Hepatic stellate cell (primary cell): ENCODE data around the gene FBLN1.
A peak's percentile ranks its signal among the peaks of the same experiment; 100 is the strongest.
"Not testable (repeated sequence)": the region's sequence is repeated elsewhere in the genome, so short reads cannot be mapped to it uniquely, and the experiment has no call there.

ENCODE experiments used
- DNase-seq: peaks from one replicate; pipeline ENCODE4 v3.0.0; 2011; ENCODE audit warnings: low spot score

FBLN1 gene, protein sequence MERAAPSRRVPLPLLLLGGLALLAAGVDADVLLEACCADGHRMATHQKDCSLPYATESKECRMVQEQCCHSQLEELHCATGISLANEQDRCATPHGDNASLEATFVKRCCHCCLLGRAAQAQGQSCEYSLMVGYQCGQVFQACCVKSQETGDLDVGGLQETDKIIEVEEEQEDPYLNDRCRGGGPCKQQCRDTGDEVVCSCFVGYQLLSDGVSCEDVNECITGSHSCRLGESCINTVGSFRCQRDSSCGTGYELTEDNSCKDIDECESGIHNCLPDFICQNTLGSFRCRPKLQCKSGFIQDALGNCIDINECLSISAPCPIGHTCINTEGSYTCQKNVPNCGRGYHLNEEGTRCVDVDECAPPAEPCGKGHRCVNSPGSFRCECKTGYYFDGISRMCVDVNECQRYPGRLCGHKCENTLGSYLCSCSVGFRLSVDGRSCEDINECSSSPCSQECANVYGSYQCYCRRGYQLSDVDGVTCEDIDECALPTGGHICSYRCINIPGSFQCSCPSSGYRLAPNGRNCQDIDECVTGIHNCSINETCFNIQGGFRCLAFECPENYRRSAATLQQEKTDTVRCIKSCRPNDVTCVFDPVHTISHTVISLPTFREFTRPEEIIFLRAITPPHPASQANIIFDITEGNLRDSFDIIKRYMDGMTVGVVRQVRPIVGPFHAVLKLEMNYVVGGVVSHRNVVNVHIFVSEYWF

DNA sequence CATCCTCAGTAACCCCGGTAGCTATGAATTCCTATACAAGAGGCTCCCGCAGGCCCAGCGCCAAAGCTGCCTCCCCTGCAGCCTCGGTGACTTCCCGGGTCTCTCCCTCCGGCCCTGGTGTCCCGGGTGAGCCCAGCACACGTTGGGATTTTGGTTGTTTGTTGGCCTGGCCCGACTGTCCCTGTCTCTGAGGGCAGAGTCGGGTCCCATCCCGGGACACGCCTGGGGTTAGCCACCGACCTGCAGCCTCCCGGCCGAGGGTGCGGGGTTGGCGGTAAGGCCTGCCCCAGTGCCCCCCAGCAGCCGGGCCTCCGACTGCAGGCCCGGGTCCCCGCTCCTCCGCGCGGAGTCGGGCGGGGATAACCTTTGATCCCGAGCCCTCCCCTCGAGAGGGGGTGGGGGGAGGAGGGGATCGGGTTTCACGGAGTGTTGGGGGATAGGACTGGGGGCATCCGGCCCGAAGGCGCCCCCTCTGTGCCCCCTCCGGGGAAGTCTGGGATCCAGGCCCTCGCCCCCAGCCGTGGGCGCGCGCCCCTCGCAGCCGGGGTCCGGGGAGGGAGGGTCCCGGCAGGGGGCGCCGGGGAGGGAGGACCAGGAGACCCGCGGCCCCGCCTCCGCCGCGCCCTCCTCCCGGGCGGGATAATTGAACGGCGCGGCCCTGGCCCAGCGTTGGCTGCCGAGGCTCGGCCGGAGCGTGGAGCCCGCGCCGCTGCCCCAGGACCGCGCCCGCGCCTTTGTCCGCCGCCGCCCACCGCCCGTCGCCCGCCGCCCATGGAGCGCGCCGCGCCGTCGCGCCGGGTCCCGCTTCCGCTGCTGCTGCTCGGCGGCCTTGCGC lies at the start of gene FBLN1:
Gene FBLN1 (plus strand): TSS at position 669 of the 835 bp plus-strand sequence. CDS start 103 bp downstream, at position 772.
- peak; percentile 17 for DNase-seq

GRCh38 chr22:45453764-45454163 lies 48.9 kb upstream of the FBLN1 start:
- DNase-seq: no peak

DNA sequence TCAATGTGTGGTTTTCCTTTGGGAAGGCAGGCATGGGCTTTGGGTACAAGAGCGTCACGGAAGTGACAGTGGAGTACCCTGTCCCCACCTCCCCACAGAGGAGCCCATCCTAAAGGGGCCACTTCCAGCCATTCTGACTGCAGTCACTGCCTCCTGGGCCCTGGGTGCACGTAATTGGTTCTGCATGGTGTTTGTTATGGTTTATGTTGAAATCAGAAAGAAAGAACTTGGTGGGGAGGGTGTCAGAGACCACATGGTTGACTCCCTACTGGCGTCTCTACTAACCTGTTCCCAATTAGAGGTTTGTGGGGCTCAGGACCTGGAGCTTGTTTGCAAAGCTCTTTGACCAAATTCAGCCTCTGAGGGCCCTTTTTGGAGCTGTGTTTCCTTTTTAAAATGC lies 48.4 kb upstream of the FBLN1 start:
- DNase-seq: no peak

- no peak for DNase-seq
Measured at GRCh38 chr22:45455212-45455611, 47.5 kb upstream of the FBLN1 start.

- DNase-seq: no peak
Measured at GRCh38 chr22:45455621-45456020, 47.1 kb upstream of the FBLN1 start.

DNA sequence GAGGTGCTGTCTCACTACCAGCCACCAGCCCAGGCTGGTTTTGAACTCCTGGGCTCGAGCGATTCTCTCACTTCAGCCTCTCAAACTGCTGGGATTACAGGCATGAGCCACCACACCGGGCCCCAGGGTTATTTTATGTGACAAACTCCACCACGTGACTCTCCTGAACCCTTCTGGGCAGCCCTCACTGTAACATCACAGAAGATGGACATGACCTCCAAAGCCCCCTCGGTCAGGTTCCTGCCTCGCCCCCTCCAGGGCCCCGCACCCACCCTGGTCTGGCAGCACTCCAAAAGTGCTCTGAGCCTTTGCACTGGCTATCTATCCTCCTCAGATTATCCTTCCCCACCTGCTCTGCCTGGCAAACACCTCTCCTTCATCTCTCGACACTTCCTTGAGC lies 45.9 kb upstream of the FBLN1 start:
- DNase-seq: no peak

GRCh38 chr22:45458532-45458931 lies 44.2 kb upstream of the FBLN1 start:
- no peak for DNase-seq

GRCh38 chr22:45459235-45459634 lies 43.4 kb upstream of the FBLN1 start:
- DNase-seq: no peak

- peak; percentile 32 for DNase-seq
Measured at GRCh38 chr22:45460288-45461109, 42.2 kb upstream of the FBLN1 start.

DNA sequence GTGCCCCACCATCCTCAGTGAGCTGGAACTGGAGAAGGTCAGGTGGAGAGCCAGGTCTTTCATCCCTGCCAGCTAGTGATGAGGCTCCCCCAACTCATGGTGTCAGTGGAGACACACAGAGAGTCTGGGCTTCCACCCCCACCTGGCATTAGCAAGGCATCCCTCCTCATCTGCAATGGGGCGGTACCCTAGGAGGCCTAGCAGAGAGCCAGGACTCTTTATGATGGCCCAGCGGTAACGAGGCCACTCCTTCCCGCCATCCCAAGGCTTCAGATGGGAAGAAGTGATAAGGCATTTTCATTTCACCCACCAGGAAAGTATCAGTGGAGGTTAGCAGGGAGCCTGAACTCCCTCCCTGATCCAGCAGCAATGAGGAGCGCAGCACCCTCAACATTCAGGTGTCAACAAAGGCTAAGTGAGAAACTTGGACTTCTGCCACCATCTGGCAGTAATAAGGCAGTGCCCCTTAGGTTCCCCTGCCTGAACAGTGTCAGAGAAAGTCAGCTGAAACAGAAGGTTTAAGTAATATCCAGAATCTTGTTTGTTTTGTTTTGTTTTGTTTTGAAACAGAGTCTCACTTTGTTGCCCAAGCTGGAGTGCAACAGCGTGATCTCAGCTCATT lies 40.5 kb upstream of the FBLN1 start:
- DNase-seq: no peak

DNA sequence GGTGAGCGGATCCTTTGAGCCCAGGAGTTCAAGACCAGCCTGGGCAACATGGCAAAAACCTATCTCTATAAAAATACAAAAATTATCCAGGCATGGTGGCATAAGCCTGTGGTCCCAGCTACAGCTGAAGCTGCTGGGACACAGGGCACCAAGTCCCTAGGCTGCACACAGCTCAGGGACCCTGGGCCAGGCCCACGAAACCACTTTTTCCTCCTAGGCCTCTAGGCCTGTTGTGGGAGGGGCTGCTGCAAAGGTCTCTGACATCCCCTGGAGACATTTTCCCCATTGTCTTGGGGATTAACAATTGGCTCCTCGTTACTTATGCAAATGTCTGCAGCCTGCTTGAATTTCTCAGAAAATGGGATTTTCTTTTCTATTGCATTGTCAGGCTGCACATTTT lies 39.0 kb upstream of the FBLN1 start:
- DNase-seq: not testable (repeated sequence)

DNA sequence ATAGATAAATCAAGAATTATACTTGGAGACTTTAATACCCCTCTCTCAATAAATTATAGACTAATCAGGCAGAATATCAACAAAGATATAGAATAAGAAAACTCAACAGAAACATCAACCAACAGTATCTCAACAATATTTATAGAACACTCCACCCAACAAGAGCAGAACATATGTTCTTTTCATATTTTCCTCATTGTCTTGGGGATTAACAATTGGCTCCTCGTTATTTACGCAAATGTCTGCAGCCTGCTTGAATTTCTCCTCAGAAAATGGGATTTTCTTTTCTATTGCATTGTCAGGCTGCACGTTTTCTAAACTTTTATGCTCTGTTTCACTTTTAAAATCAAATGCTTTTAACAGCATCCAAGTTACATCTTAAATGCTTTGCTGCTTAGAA lies 37.0 kb upstream of the FBLN1 start:
- DNase-seq: no peak

- no peak for DNase-seq
Measured at GRCh38 chr22:45468872-45469271, 33.8 kb upstream of the FBLN1 start.

DNA sequence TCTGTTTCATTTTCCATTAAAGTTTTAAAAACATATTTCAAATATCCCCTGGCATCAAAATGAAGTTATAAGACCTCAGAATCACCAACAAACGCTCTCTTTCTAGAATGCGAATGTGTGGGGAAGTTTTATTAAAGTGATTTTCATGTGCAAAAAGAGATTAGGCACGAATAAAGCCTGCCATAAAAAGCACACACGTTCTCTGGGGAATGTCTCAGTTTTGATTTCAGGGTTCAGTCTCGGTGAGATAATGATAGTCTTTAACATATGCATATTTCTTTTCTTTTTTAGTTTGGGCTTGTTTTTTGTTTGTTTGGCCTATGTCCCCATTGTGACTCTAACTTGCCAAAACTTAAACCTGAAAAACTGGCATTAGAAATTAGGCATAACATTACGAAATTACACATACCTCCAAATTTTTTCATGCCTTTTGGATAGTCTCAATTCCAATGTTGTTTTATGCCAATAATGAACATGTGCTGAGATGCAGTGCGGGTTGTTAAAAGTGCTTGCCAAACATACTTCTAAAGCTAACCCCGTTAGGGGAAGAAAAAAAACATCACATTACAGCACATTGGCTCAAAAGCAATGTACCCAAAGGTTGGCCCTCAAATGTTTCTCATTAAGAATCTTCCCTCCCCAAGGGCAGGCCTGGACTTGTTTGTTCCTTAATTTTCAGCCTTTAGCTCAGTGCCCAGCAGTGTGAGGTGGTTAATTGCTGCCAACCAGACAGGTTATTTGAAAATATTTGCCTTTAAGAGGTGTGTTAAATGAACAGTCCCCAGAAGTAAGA lies 33.2 kb upstream of the FBLN1 start:
- DNase-seq: no peak

DNA sequence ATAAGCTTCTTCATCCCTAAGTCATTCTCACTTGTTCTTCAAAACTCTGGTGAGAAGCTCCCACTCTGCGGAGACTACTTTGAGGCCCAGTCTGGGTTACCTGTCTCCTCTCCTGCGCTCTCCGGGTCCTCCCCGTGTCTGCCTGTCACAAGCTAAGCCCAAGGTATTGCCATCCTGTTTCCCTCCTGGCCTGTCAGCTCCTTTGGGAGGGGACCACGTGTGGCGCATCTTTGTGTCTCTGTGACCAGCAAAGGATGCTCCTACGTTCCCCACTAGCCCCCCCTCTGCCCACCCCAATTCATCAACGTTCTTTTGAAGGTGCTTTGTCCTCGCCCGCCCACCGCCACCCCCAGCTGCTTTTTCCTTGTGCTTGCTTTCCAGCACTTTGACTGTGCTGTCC lies 31.8 kb upstream of the FBLN1 start:
- no peak for DNase-seq

DNA sequence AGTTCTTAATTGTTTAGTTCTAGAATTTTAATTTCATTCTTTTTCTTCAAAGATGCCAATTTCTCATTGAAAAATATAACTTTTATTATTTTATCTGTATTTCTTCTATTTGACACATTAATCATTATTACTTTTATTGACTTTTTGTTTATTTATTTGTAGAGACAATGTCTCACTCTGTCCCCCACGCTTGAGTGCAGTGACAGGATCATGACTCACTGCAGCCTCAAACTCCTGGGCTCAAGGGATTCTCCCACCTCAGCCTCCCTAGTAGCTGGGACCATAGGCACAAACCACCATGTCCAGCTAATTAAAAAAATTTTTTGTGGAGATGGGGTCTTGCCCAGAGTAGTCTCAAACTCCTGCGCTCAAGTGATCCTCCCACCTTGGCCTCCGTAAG lies 30.3 kb upstream of the FBLN1 start:
- no peak for DNase-seq

DNA sequence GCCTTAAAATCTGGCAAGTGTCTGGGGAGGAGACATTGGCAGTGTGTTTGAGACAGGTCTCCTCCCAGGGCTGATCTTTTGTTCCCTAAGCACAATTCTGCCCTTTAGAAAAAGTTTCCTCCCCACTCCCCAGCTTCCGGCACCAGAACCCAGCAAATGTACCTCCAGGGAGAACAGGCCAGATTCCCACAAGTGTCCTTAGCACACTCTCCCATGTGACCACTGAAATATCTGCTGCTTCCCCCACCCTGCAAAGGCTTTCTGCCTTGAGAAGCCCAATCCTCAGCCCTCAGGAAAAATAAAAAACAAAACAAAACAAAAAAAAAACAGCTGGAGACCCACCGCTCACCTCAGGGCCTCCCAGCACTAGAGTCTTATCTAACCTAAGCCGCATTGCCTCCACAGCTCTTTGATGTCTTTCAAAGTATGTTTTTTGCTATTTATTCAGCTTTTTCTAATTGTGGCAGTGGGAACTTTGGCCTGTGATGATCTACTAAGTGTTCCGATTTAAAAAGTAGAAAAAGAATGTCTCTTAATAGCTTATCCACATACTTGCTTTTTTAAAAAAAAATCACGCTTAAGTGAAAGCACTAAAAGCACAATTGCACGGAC lies 29.0 kb upstream of the FBLN1 start:
- DNase-seq: no peak

GRCh38 chr22:45475063-45475747 lies 27.5 kb upstream of the FBLN1 start:
- no peak for DNase-seq

GRCh38 chr22:45475851-45476514 lies 26.7 kb upstream of the FBLN1 start:
- DNase-seq: no peak
